GM12878 (cell line): ENCODE measurements around the gene ASB15. TPM values are rescaled to one million over a fixed set of nuclear protein-coding genes. Genes with fewer than 3 reads are reported as not detected.

Experiments
- ATAC-seq: fragments of 200-7000 bp; cut with Tn5 transposase; 3 replicates; pipeline ENCODE4 v1.9.1; 2020; ENCODE audit warnings: mild to moderate bottlenecking, moderate library complexity
- BruUV-seq: library from RNA; stranded (reverse); fragments of 400-500 nt; replicated peaks from 2 replicates; lab custom pipeline; 2021; lab: Mats Ljungman, UMichigan
- CTCF ChIA-PET: fragments of 300-600 bp; sonication (Branson Sonifier 250); formaldehyde crosslinking; extraction: SDS; loops from one replicate; lab custom pipeline; 2021; ENCODE audit warnings: inconsistent platforms; lab: Yijun Ruan, JAX
- POLR2A ChIA-PET: fragments of 350-600 bp; formaldehyde crosslinking; extraction: SDS; loops from one replicate; lab custom pipeline; 2021; ENCODE audit warnings: inconsistent platforms; lab: Charles Lee
- RAD21 ChIA-PET: fragments of 300-600 bp; sonication (Branson Sonifier 250); formaldehyde crosslinking; loops from one replicate; lab custom pipeline; 2023; ENCODE audit warnings: antibody characterized with exemption; ENCODE audit not compliant: unreplicated experiment; lab: Charles Lee
- SMC1A ChIA-PET: fragments of 300-600 bp; sonication (Branson Sonifier 250); formaldehyde crosslinking; loops from one replicate; lab custom pipeline; 2023; ENCODE audit not compliant: unreplicated experiment, uncharacterized antibody; lab: Charles Lee
- DNase-seq: peaks from one replicate; pipeline ENCODE4 v3.0.0-alpha.2; 2011; ENCODE audit warnings: low read depth, low spot score
- FAIRE-seq: peaks from 3 replicates; lab custom pipeline; 2011; peaks lifted over from hg19 to GRCh38; lab: Jason Lieb, UNC
- H2AFZ ChIP-seq: 2 replicates; pipeline ENCODE4 v1.6.0; 2011; ENCODE audit warnings: low read depth, low read length, control low read depth; ENCODE audit not compliant: control insufficient read depth
- H3K27ac ChIP-seq: 2 replicates; pipeline ENCODE4 v1.5.1; 2011; ENCODE audit warnings: control low read depth; ENCODE audit not compliant: control insufficient read depth, insufficient read depth
- H3K27me3 ChIP-seq, 2 experiments: replicated peaks in 1 of 2; 2 replicates each; pipeline versions ENCODE4 v1.6.0 to v1.6.1; 2011; ENCODE audit warnings: low read length in 1 of 2; ENCODE audit not compliant: control insufficient read depth in 2 of 2, insufficient read depth in 2 of 2
- H3K36me3 ChIP-seq, 2 experiments: 2 replicates each; pipeline ENCODE4 v1.5.1; 2011; ENCODE audit warnings: low read length in 1 of 2; ENCODE audit not compliant: control insufficient read depth in 2 of 2, insufficient read depth in 2 of 2
- H3K4me1 ChIP-seq: 2 replicates; pipeline ENCODE4 v1.6.1; 2011; ENCODE audit warnings: mild to moderate bottlenecking, low read length, moderate library complexity, mixed read lengths; ENCODE audit not compliant: control insufficient read depth, insufficient read depth
- H3K4me2 ChIP-seq: 2 replicates; pipeline ENCODE4 v1.6.0; 2011; ENCODE audit warnings: control low read depth; ENCODE audit not compliant: control insufficient read depth, insufficient read depth
- H3K4me3 ChIP-seq: fragments of 200-600 bp; sonication (generic); 2 replicates; pipeline ENCODE4 v1.5.1; 2016
- H3K79me2 ChIP-seq: 2 replicates; pipeline ENCODE4 v1.6.0; 2011; ENCODE audit warnings: low read length; ENCODE audit not compliant: control insufficient read depth, insufficient read depth
- H3K9ac ChIP-seq: 2 replicates; pipeline ENCODE4 v1.8.0; 2011; ENCODE audit warnings: low read length, control low read depth, mixed read lengths; ENCODE audit not compliant: control insufficient read depth, insufficient read depth
- H3K9me3 ChIP-seq: replicated peaks from 3 replicates; pipeline ENCODE4 v1.5.1; 2011; ENCODE audit warnings: mild to moderate bottlenecking, low read length; ENCODE audit not compliant: control insufficient read depth, insufficient read depth
- H4K20me1 ChIP-seq: 2 replicates; pipeline ENCODE4 v1.6.0; 2011; ENCODE audit not compliant: control insufficient read depth, insufficient read depth
- BCLAF1 ChIP-seq: fragments of 450-650 bp; IDR thresholded peaks from 2 replicates; pipeline ENCODE4 v1.6.1; 2017; ENCODE audit warnings: antibody characterized with exemption, mild to moderate bottlenecking, moderate library complexity
- BHLHE40 ChIP-seq, 2 experiments: fragments of 450-650 bp in 1 of 2; IDR thresholded peaks; 2 replicates each; pipeline ENCODE4 v1.6.1; 2011 to 2017; ENCODE audit warnings: low read depth in 2 of 2, borderline replicate concordance in 1 of 2, improper control_type of control experiment in 1 of 2, low read length in 1 of 2, mild to moderate bottlenecking in 1 of 2
- CBFB ChIP-seq: IDR thresholded peaks from 2 replicates; pipeline ENCODE4 v1.6.1; 2016; ENCODE audit warnings: antibody characterized with exemption, low read depth
- CHD4 ChIP-seq: fragments of 200-600 bp; sonication (generic); IDR thresholded peaks from 2 replicates; pipeline ENCODE4 v1.6.1; 2016; ENCODE audit warnings: mild to moderate bottlenecking
- CREB1 ChIP-seq: IDR thresholded peaks from 2 replicates; pipeline ENCODE4 v1.6.1; 2012; ENCODE audit warnings: low read depth, mild to moderate bottlenecking, inconsistent platforms
- EP300 ChIP-seq, 2 experiments: fragments of 150-350 bp in 1 of 2; IDR thresholded peaks; 2 replicates each; pipeline ENCODE4 v1.6.1; 2011 to 2012; ENCODE audit warnings: low read depth in 2 of 2, low read length in 2 of 2, borderline replicate concordance in 1 of 2, improper control_type of control experiment in 1 of 2, inconsistent platforms in 1 of 2; ENCODE audit not compliant: control insufficient read depth in 1 of 2
- IRF4 ChIP-seq: IDR thresholded peaks from 2 replicates; pipeline ENCODE4 v1.6.1; 2011; ENCODE audit warnings: low read depth, low read length
- MAX ChIP-seq: IDR thresholded peaks from 2 replicates; pipeline ENCODE4 v1.6.1; 2012; ENCODE audit warnings: low read depth, low read length, improper control_type of control experiment
- MTA3 ChIP-seq: IDR thresholded peaks from 2 replicates; pipeline ENCODE4 v1.6.1; 2012; ENCODE audit warnings: low read length, inconsistent platforms, borderline replicate concordance
- NFIC ChIP-seq: IDR thresholded peaks from 2 replicates; pipeline ENCODE4 v1.6.1; 2012; ENCODE audit warnings: low read depth, mild to moderate bottlenecking, inconsistent platforms, low read length, moderate library complexity
- NFYA ChIP-seq: IDR thresholded peaks from 2 replicates; pipeline ENCODE4 v1.6.1; 2011; ENCODE audit warnings: low read depth, mild to moderate bottlenecking, low read length, improper control_type of control experiment, borderline replicate concordance
- RB1 ChIP-seq: fragments of 450-650 bp; formaldehyde crosslinking; IDR thresholded peaks from 2 replicates; pipeline ENCODE4 v1.6.1; 2017; ENCODE audit warnings: mild to moderate bottlenecking, borderline replicate concordance
- RBBP5 ChIP-seq: fragments of 200-600 bp; sonication (generic); conservative IDR thresholded peaks from 2 replicates; pipeline ENCODE4 v1.6.1; 2016
- SUZ12 ChIP-seq: fragments of 200-600 bp; sonication (generic); IDR thresholded peaks from one replicate; pipeline ENCODE4 v1.6.1; 2018; ENCODE audit warnings: antibody characterized with exemption, mild to moderate bottlenecking; ENCODE audit not compliant: unreplicated experiment
- TARDBP ChIP-seq: IDR thresholded peaks from 2 replicates; pipeline ENCODE4 v1.6.1; 2016; ENCODE audit warnings: borderline replicate concordance
- ZNF592 ChIP-seq: fragments of 450-650 bp; IDR thresholded peaks from 2 replicates; pipeline ENCODE4 v1.6.1; 2017; ENCODE audit warnings: mild to moderate bottlenecking, moderate library complexity
- ZSCAN29 ChIP-seq: fragments of 450-650 bp; IDR thresholded peaks from 2 replicates; pipeline ENCODE4 v1.6.1; 2017; ENCODE audit warnings: mild to moderate bottlenecking, moderate library complexity
- WGBS: methylation state at CpG from one replicate; pipeline ENCODE4 v1.1.6; 2016; ENCODE audit warnings: low lambda C conversion rate; ENCODE audit not compliant: insufficient replicate concordance, insufficient coverage; ENCODE audit errors: missing lambda C conversion rate; 5-methylcytosine and 5-hydroxymethylcytosine counted together
- in situ Hi-C: fragments of 300-500 bp; cut with MboI; formaldehyde crosslinking; loops from 9 replicates; pipeline ENCODE4 v1.14.3; 2018; ENCODE audit warnings: mixed read lengths
- intact Hi-C: fragments of 100-400 bp; cut with micrococcal nuclease; formaldehyde crosslinking; loops from one replicate; pipeline ENCODE4 v1.14.2; 2022; ENCODE audit not compliant: unreplicated experiment
- polyA plus RNA-seq, 11 experiments: library from polyadenylated mRNA; depleted of rRNA in 4 of 11; unstranded in 6 of 11; stranded (reverse) in 5 of 11; fragments of >200 nt; fragmentation: Nextera tagmentation in 4 of 11; fragmentation: Illumina TruSeq in 1 of 11; extraction: Ambion mirVana in 4 of 11; extraction: Trizol in 1 of 11; gene quantifications; 1 replicate in 1 of 11; 2 replicates in 10 of 11; pipeline versions ENCODE4 v1.2.1 to v1.2.3, GENCODE V29; 2011 to 2016; ENCODE audit warnings: inconsistent platforms in 2 of 11, missing spikeins in 2 of 11, low read depth in 1 of 11
- total RNA-seq, 4 experiments: library from RNA; depleted of rRNA in 3 of 4; stranded (reverse); fragments of >200 nt in 3 of 4; fragmentation: Illumina TruSeq in 1 of 4; extraction: Trizol in 1 of 4; gene quantifications; 2 replicates each; pipeline versions ENCODE4 v1.2.1 to v1.2.3, GENCODE V29; 2013 to 2021

The ASB15 gene
- total and polyA plus RNA-seq, 10 of the 15 experiments (the other 5 are each of a cell fraction or from before 2014, with no cell fraction given): not detected

GRCh38 chr7:123650595-123650994, 49.0 kb downstream of the ASB15 start:
- Histone ChIP-seq H3K4me1 (no peaks in the 10 kb centered on the region), H3K9ac (no peak overlapping the region), H3K36me3 (no peaks in the 10 kb centered on the region), H3K4me2 (no peak overlapping the region), H2AFZ (no peak overlapping the region), H3K9me3 (no peaks in the 10 kb centered on the region), H3K27me3 (peaks cover 0 to 2% of the 10 kb centered on the region in 2 experiments; a peak in 3 of 4 replicates), H3K4me3 (no peak overlapping the region), H3K27ac (no peak overlapping the region), H3K79me2 (no peaks in the 10 kb centered on the region), H4K20me1 (no peaks in the 10 kb centered on the region)
- ChIA-PET RAD21 (no interaction called here), POLR2A (no interaction called here), CTCF (no interaction called here), SMC1A (no interaction called here)
- ATAC-seq (no peak), FAIRE-seq (no peak), DNase-seq (no peak)
- TF ChIP-seq EP300 (IDR thresholded peaks at IDR 0.05; ENCODE audit: borderline replicate concordance in 1 of 2, control insufficient read depth in 1 of 2, low read depth in 2 of 2, low read length in 2 of 2) (no peak), MTA3 (no peak), CREB1 (no peak), NFIC (no peak), ZNF592 (no peak), CBFB (no peak), BCLAF1 (no peak), RBBP5 (no peak), TARDBP (no peak), NFYA (no peak), CHD4 (no peak), MAX (no peak), RB1 (no peak), SUZ12 (no peak), BHLHE40 (IDR thresholded peaks at IDR 0.05; ENCODE audit: borderline replicate concordance in 1 of 2, low read depth in 2 of 2, low read length in 1 of 2) (no peak), ZSCAN29 (no peak), IRF4 (no peak)
- intact Hi-C loops: no loop called here
- in situ Hi-C loops: no loop called here
- no TSS peak for BruUV-seq
- 43% methylated on average over 2 of the region's 2 CpGs for WGBS
